Middle frontal gyrus (tissue), 1 donor: ENCODE data around the gene PKMYT1.
"Not testable (repeated sequence)": the region's sequence is repeated elsewhere in the genome, so short reads cannot be mapped to it uniquely, and the experiment has no call there.

Experiments used
- DNase-seq: peaks from one replicate; pipeline ENCODE4 v3.0.0-alpha.2; 2015; ENCODE audit warnings: low spot score; ENCODE audit errors: extremely low spot score

Gene PKMYT1

GRCh38 chr16:2936436-2937011, 43.7 kb downstream of the PKMYT1 start:
- no peak for DNase-seq

DNA sequence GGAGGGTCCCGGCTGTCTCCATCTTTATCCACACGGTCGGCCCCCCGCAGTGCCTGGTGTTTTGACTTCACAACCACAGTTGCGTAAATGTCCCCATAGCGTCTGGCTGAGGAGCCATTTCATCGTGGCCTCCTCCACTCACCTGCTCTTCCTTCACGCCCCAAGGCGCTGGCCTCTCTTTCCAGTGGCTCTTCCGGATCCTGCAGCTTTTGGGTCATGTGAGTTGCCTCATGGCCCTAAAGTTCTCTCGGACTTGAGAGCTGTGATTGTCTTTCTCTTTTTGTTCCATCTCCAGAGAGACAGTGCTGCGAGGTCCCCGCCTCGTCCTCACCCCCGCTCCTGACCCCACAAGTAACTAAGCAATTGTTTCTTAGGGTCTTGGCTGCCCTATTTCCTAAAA, 45.8 kb downstream of the PKMYT1 start:
- no peak for DNase-seq

- DNase-seq: no peak
These were observed 46.5 kb downstream of the PKMYT1 start for GRCh38 chr16:2933701-2934100.

- DNase-seq: no peak
These were observed 47.1 kb downstream of the PKMYT1 start for GRCh38 chr16:2933136-2933535.

GRCh38 chr16:2931231-2931914, 48.9 kb downstream of the PKMYT1 start:
- not testable (repeated sequence) for DNase-seq

GRCh38 chr16:2930236-2930635, 50.0 kb downstream of the PKMYT1 start:
- DNase-seq: no peak

DNA sequence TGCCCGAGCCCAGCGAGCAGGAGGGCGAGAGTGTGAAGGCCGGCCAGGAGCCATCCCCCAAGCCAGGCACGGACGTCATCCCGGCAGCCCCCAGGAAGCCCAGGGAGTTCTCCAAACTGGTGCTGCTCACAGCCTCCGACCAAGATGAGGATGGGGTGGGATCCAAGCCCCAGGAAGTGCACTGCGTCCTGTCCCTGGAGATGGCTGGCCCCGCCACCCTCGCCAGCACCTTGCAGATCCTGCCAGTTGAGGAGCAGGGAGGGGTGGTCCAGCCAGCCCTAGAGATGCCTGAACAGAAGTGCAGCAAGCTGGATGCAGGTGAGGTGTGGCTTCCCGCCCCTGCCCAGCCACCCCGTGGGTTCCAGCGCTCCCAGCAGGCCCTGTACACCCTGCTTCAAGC, 50.6 kb downstream of the PKMYT1 start:
- no peak for DNase-seq

- DNase-seq: no peak
These were observed 51.5 kb downstream of the PKMYT1 start for GRCh38 chr16:2928796-2929195.

GRCh38 chr16:2928151-2928550, 52.1 kb downstream of the PKMYT1 start:
- DNase-seq: not testable (repeated sequence)

GRCh38 chr16:2927010-2927646, 53.1 kb downstream of the PKMYT1 start:
- peak; percentile 65 for DNase-seq

- no peak for DNase-seq
These were observed 53.6 kb downstream of the PKMYT1 start for GRCh38 chr16:2926650-2926999.

DNA sequence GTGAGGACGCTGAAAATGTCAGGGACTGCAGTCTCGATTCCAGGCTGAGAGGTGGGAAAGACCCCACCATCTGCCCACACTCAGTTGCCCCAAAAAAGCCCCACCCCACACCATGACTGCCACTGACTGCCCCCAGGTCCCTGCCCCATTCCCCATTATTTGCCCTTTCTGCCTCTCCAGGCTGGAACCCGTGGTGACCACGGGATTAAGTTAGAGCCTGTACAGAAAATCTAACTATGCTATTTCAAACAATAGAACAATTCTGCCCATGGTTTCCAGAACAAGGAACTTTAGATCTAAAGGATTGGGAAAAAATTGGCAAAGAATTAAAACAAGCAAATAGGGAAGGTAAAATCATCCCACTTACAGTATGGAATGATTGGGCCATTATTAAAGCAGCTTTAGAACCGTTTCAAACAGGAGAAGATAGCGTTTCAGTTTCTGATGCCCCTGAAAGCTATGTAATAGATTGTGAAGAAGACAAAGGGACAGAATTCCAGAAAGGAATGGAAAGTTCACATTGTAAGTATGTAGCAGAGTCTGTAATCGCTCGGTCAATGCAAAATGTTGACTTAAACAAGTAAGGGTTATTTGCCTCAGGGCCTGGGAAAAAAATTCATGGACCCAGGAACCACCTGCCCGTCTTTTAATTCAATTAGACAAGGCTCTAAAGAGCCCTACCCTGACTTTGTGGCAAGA, 54.1 kb downstream of the PKMYT1 start:
- DNase-seq: no peak

DNA sequence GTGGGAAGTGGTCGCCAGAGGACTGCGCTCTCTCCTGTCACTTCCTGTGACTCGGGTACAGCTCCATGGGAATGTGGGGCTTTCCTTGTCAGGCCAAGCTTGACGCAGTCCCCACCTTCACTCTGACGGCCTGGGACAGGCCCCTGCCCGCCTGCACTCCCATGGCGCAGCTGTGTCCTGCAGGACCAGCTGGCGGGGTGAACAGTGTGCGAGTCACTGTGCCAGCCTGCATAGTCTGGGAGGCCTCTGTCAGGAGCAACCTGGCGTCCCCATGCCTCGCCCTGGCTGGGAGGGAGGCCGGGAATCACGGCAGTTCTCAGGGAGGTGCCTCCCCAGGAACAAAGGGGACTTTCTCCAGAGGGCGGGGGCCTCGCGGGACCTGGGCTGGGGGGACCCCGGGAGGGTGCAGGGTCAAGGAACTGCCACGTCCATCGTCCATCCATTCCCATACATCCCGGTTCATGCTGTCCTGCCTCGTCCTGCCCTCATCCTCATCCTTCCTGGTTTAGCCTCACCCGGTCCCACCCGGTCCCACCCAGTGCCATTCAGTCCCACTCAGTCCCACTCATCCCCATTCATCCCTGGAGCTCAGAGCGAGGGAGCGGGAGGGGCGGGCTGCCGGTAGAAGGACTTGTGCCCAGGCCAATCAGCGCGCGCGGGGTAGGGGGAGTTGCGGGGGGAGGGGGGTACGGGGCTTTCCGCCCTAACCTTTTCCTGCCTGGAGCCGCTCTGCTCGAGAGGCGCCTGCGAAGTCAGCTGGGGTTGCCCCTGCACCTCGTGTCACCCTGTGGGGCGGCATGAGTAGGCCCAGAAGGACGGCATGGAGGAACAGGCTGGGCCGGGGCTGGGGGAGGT, 55.1 kb downstream of the PKMYT1 start:
- DNase-seq: no peak

- DNase-seq: no peak
These were observed 56.8 kb downstream of the PKMYT1 start for GRCh38 chr16:2923481-2923880.
